DMS153 treated with DMSO at 0.1 percent for 48 hours (cell line): ENCODE measurements around the gene UBE2O.
A peak's percentile ranks its signal among the peaks of the same experiment; 100 is the strongest.

Experiments
- DNase-seq: peaks from one replicate; lab custom pipeline; 2025; ENCODE audit not compliant: unreplicated experiment; lab: John Stamatoyannopoulos, UW

Gene UBE2O

DNA sequence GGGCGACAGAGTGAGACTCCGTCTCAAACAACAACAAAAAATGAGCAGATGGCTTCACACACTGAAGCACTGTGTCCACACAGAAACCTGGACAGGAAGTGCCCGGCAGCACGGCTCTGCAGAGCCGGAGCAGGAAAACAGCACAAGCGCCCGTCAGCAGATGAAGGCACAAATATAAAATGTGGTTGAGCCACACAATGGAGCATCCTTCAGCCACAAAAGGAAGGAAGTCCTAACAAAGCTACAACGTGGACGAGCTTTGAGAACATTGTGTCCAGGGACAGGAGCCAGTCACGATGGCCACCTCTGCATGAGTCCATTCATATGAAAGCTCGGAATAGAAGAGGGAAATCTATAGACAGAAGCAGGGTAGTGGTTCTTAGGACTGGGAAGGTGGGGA is 32.6 kb upstream of the UBE2O start:
- DNase-seq = peak; percentile 80

GRCh38 chr17:76484228-76484725 is 31.3 kb upstream of the UBE2O start:
- no peak for DNase-seq

DNA sequence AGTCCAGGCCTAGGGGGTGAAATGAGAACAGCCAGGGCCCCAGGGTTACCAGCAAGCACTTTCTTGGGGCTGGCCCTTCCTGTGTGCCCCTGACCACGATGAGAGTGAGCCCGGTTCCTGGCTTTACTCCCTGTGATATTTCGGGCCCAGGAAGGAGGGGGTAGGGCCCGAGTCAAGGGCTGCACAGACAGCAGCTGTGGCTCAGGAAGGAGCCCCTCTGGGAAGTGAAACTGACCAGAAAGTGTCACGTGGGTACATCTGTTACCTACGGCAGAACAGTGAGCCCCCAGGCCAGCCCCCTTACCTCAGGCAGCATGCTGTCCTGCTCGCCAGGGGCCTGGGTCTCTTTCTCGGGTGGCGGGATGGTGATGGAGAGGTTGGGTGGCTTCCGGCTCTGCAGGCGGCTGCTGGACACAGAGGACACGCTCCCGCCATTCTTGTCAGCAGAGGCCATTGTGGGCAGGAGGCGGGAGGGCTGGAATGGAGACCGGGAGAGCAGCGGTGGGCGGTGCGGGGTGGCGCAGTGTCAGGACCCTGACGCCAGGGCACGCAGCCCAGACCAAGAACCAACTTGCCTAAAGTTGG is 28.2 kb upstream of the UBE2O start:
- no peak for DNase-seq

DNA sequence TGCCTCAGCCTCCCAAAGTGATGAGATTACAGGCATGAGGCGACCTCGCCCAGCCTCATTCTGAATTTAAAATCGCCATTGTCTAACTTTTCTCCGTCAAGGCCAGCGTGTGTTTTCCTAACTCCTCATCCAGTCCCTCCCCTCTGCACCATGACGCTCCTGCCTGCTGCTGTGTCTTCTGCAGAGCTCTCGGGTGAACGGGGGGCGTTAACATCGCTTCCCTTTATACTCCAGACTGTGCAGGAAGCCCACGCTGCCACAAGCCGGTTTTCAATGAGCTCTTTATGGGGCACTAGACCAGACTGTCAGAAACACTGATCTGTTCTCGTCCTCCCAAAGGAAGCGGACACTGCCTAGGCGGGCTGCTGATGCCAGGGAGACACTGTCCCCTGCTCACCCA is 27.7 kb upstream of the UBE2O start:
- no peak for DNase-seq

- no peak for DNase-seq
Observed at GRCh38 chr17:76479515-76480060, 26.6 kb upstream of the UBE2O start.

DNA sequence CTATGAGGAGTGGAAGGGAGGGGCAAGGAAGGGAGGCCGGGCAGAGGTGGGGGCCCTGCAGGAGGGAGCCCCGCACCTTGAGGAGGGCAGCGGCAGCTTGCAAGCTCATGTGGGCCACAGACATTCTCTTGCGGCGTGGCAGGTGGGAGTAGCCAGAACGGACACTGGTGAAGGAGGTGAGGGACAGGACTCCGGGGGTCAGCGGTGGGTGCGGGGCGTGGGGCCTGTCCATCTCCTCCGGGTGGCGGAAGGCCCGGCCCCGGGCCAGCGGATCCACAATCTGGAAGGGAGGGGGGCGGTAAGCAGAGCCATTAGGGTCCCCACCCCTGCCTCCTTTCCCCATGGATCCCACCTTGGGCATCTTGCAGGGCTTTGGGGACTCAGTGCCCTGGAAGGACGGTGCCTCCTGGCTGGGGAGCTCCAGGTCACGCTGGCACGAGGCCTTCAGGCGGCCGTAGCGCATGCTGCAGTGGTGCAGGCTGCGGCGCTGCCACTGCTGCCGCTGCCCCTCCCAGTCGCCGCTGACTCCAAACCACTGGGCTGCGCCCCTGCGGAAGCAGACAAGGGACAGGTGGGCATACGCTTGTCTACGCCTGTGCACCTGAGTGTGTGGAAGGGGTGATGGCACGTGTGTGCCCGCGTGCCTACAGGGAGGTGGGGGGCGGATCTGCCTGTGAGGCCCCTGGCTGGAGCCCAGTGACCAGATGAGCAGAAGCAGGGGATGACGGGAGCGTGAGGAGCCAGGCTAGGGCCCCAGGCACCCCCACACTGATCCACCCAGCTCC is 26.0 kb upstream of the UBE2O start:
- DNase-seq = no peak

GRCh38 chr17:76478097-76478496 is 25.1 kb upstream of the UBE2O start:
- no peak for DNase-seq

- DNase-seq = no peak
Observed at GRCh38 chr17:76477576-76477975, 24.6 kb upstream of the UBE2O start.

- DNase-seq = no peak
Observed at GRCh38 chr17:76476736-76477135, 23.8 kb upstream of the UBE2O start.

GRCh38 chr17:76475302-76475701 is 22.4 kb upstream of the UBE2O start:
- DNase-seq = no peak

GRCh38 chr17:76474894-76475293 is 21.9 kb upstream of the UBE2O start:
- no peak for DNase-seq

GRCh38 chr17:76474238-76474637 is 21.3 kb upstream of the UBE2O start:
- DNase-seq = no peak

DNA sequence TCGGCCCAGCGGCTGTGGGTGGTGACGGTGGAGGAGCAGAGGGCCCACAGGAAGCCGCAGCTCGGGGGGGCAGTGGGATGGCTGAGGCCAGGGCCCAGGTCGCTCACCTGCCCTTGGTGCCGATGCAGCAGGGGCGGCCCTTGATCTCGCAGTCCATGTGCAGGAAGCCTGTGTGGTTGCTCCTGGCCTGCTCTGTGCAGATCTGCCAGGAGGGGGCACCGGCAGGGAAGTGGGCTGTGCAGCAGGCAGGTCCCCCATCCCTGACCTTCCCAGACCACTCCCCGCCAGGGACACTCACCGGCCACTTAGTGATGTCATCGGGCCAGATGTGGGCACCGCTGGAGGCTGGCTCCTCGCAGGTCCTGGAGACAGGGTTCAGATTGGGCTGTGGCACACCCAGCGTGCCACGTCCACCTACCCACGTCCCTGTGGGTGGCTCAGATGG is 20.6 kb upstream of the UBE2O start:
- no peak for DNase-seq

DNA sequence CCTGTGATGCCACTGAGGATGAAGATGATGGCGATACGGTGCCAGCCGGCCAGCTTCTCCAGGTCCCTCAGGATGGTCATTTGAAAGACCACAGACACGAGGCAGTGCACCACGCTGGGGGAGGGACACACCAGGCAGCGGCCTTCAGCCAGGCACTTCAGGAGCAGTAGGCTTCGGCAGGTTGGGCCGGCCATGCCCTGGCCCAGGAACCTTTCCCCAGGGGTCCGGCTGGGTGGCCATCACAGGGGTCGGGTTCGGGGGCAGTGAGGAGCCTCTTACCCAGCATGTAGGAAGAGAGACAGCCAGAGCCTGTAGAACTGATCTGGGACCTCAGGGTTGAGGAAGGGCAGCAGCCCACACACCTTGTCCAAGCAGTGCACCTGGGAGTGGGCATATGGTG is 19.8 kb upstream of the UBE2O start:
- DNase-seq = no peak

- no peak for DNase-seq
Observed at GRCh38 chr17:76472258-76472645, 19.3 kb upstream of the UBE2O start.

DNA sequence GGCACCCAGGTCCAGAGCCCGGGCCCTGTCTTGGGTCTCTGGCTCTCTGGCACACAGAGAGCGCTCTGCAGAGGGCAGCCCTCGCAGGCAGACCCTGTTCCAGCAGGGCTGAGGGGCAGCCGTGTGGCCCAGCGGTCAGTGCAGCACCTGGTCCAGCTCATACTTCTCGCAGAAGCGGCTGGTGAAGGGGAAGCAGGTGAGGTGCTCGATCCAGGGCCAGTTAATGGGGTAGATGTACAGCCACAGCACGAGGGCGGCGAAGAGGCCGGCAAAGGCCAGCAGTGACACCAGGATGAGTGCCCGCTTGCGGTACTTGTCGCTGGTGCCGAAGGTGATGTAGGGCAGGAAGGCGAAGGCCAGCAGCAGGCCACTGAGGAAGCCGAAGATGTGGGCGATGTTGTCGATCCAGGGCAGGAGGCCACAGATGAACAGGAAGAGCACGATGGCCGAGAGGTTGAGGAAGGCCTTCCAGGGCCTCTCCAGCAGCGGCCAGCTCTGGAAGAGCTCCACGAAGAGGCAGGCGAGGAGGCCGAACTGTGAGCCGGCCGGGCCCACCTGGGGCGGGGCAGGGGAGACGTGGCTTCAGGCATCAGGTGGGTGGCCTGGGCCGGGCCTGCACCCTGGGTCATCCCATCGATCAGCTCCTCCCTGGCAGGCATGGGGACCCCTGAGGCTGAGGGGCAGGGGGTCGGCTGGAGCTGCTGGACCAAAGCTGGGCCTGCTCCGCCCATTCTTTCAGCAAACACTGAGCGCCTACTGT is 18.7 kb upstream of the UBE2O start:
- DNase-seq = no peak

DNA sequence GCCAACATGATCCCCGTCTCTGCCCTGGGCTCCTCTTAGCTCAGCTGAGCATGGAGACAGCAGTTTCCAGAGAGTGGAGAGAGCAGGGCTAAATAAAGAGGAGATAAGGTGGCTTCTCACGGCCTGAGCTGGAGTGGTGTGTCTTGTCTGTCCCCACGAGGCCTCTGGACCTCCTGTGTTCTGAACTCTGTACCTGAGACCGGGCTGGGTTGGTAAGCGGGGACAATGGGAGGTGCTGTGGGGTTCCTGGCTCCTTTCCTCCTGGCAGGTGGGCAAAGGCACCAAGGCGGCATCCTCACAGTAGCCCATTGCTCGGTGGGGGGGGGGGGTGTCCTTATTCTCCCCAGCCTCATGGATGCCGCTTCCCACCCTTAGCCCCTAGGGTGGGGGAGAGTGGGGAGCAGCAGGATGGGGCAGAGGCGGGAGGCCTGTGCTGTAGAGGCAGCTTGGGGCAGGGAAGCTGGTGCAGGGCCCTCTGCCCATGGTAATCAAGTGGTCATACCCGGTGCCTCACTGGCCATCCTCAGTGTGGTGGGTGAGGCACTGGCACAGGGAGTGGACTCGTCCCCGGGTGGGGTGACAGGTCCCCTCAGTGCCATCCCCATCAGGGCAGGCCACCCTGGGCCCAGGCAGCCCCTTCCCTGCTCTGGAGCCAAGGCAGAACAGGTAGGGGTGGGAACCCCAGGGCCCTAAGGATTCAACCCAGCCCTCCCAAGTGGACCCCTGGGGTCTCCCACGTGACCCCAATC is 17.2 kb upstream of the UBE2O start:
- DNase-seq = no peak

GRCh38 chr17:76469076-76469990 is 16.4 kb upstream of the UBE2O start:
- DNase-seq = no peak

DNA sequence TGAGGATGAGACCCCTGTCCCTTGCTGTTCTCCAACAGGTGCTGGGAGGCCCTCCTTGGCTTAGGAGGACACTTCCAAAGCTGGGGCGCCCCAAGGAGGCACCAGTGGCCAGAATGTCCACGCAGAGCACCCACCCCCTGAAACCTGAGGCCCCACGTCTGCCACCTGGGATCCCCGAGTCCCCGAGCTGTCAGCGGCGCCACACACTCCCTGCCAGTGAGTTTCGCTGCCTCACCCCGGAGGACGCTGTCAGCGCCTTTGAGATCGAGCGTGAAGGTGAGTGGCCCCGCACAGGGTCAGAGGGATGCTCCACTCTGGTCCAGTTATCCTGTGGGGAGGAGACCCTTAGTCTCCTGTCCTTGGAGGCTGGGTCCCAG is 15.7 kb upstream of the UBE2O start:
- DNase-seq = no peak
